HTR-8/SVneo (cell line): ENCODE data around the gene SLC22A12.

Source experiments
- DNase-seq: peaks from one replicate; pipeline ENCODE4 v3.0.0; 2011; ENCODE audit warnings: low spot score, mixed read lengths; ENCODE audit not compliant: insufficient read length
- FAIRE-seq: peaks from 2 replicates; lab custom pipeline; 2011; peaks lifted over from hg19 to GRCh38; lab: Jason Lieb, UNC

The SLC22A12 gene

GRCh38 chr11:64601605-64602465 is 10.8 kb downstream of the SLC22A12 start:
- FAIRE-seq (no peak), DNase-seq (no peak)

GRCh38 chr11:64602466-64603070 is 11.5 kb downstream of the SLC22A12 start:
- DNase-seq (no peak), FAIRE-seq (no peak)

DNA sequence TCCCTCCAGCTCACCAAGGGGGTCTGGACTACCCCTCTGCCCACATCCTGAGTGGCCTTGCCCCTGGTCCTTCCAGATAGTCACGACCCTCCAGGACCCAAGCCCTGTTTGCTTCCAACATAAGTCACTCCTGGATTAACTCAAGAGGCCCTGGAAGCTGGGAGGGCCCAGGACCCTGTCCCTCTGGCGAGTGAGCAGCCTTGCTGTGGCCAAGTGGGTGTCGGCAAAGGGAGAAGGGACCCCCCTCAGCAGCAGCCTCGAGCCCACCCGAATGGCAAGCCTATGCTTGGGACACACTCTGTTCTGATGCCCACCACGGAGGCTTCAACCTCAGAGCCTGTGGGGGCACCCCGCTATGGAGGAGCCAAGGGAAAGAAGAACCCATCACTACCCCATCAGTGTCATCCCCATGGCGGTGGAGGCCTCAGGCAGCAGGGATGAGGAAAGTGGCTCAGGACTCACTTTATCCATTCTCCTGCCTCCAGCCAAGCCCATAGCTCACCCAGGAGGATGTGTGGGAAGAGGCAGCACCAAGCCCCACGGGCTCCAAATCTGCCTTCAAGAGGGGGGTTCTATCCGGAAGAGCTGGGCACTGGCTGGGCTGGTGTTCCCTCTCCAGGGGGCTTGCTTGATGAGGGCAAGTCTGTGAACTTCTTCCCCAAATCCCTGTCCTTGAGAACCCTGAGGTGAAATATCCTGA is 12.5 kb downstream of the SLC22A12 start:
- FAIRE-seq (no peak), DNase-seq (no peak)

DNA sequence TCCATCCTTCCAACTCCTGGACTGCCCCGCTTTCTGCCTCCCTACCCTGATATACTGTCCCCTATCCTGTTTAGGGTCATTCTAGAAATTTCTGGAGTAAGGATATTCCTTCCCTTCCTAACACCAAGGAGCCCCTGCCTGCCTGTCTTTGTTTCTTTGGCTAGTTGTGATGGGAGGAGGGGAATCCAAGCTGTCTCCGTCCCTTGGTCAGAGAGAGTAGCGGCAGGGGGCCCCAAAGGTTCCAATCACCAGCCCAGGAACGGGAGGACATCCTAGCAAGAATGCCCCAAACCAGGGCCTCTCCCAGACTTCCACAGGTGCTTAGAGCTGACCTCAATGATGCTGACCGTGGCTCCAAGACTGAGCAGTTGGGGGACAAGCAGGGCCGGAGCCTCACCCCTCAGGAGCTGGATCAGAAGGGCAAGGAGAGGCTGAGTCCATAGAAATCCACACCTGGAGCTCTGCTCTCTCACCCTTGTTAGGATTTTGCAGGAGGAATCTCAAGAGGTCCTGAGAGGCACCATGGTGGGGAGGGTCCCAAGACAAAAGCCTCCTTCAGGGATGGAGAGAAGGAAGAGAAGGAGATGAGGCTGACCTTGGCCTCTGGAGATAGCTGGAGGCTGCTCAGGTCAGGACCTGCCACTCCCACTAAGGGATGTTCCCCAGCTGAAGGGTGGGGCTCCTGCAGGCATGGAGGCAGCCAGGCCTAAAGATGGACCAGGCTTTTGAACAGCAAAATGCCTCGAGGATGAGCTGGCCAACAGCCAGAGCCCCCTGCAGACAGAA is 13.6 kb downstream of the SLC22A12 start:
- DNase-seq (no peak), FAIRE-seq (no peak)

DNA sequence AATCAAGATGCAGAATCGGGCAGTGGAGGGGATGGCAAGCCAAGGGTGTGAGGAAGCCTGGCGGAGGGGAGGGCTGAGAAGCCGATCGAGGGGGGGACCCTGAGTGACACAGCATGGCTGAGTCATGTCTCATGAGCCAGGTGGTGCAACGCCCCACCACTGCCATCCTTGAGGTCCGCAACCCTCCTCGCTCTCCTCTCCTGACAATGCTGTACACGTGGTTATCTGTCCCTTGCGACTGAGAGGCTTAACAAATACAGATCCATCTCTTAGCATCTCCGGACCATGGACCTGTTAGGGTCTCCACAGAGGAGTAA is 14.2 kb downstream of the SLC22A12 start:
- FAIRE-seq, result no peak
- DNase-seq, result no peak

- no peak for FAIRE-seq
Measured at GRCh38 chr11:64605656-64606585, 14.9 kb downstream of the SLC22A12 start.

DNA sequence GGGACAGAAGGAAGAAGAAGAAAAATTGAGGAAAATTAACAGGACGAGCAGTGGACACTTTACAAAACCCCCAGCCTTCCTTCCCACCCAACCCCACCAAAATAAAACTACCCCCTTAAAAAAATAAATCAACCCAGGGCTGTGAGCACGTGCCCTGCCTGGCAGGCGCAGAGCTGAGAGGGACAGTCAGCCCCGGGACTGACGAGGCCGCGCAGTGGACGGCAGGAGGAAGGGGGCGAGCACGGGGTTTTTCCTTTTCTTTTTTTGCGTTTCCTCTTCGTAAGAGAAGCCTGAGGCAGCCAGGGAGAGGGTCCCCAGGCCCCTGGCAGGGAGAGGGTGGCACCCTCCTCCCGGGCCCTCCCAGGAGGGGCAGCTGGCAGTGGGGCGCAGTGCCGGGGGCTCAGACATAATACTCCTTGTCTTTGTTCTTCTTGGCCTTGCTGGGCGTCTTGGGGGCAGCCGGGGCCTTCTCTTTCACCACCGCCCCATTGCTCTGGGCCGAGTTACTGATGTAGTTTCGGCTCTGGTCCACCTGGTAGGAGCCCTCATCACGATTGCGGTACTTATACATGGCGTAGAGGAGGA is 15.9 kb downstream of the SLC22A12 start:
- no peak for DNase-seq
- no peak for FAIRE-seq

More at GRCh38 chr11:64605656-64606585, 14.9 kb downstream of the SLC22A12 start:
- no peak for DNase-seq

DNA sequence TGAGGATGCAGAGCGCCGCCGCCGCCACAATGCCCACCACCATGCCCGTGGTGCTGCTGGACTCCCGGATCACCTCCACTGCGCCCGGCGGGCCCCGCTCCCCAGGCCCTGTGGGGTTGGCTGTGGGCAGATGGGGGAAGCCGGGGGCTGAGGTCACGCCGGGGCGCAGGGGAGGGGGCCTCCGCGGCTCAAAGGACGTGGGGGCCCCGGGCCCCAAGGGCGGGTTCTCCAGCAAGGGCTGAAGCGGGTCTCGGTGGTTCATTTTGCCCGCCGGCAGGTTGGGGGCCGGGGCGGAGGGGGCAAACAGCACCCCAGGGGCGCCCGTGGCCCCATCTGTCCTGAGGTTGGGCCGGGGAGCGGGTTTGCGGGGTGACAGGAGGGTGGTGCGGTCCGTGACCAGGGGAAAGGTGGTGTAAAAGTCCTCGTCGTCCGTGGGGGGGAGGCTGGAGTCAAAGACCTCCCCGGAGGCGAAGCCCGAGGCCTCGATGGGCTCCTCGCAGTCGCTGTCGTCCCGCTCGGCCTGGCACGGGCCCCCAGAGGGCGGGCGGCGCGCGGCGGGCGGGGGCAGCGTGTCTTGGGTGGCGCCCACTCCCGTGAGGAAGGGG is 16.5 kb downstream of the SLC22A12 start:
- no peak for DNase-seq
- no peak for FAIRE-seq

DNA sequence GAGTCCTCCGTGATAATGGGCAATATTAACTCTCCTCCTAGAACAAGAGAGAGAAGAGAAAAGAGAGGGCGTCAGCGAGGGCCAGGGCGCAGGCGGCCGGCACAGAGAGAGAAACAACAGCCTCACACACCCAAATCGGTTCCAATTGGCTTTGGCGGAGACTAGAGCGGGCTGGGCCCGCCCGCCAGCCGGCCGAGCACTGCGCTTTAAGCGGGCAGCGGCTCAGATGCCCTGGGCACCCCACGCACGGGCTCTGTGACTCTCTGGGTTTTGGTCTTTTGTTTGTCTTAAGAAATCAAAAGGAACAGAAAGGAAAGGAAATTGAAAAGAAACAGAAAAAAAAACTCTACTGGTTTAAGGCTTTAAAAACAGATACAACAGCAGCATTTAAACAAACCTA is 17.0 kb downstream of the SLC22A12 start:
- DNase-seq, result no peak
- FAIRE-seq, result no peak

GRCh38 chr11:64608636-64609035 is 17.6 kb downstream of the SLC22A12 start:
- DNase-seq, result no peak
- FAIRE-seq, result no peak

DNA sequence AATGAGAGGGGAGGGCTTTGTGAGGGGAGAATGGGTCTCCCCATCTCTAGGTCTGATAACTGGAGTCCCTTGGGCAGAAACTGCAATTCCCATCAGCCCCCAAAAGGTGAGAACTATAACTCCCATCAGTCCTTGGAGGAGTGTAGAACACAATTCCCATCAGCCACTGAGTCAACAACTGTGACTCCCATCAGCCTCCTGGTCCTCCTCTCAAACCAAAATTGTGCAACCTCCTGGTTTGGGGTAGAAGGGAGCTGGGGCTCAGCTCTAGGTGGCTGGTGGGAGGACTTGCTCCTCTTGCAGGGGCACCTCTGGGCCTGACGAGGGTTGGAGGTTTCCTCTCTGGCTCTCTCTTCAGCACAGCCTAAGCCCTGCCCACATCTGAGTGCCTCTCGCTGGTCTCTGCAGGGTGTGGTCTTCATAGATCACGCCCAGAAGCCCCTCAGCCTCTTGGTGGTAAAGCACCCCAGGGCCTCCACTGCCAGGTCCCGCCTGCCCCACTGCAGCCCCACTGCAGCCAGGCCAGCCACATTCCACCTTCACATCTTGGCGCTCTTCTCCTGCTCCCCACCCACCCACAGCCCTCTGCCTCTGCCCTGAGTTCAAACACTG is 18.5 kb downstream of the SLC22A12 start:
- FAIRE-seq (no peak), DNase-seq (peak; percentile 13)

- DNase-seq (no peak), FAIRE-seq (no peak)
Measured at GRCh38 chr11:64610596-64610995, 19.6 kb downstream of the SLC22A12 start.

DNA sequence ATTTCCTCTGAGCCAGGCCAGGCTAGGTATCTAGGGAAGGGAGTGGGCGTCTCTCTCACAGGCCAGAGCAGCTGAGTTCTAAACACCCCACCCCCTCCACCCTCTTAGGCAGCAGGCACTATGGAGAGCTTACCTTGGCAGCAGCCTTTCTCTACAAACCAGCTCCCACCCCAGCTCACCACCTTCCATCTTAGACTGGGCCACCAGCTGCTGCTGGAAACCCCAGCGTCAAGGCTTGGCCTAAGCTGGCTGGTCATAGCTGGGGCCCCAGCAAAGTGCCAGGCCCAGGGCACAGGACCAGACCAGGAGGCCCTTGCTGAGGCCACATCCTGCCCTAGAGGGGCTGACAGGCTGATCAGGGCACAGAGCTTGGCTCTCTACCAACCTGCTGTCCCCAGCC is 20.2 kb downstream of the SLC22A12 start:
- FAIRE-seq, result no peak
- no peak for DNase-seq

GRCh38 chr11:64611869-64612646 is 21.0 kb downstream of the SLC22A12 start:
- DNase-seq (no peak), FAIRE-seq (no peak)

GRCh38 chr11:64613648-64614047 is 22.6 kb downstream of the SLC22A12 start:
- no peak for DNase-seq
- FAIRE-seq, result no peak

DNA sequence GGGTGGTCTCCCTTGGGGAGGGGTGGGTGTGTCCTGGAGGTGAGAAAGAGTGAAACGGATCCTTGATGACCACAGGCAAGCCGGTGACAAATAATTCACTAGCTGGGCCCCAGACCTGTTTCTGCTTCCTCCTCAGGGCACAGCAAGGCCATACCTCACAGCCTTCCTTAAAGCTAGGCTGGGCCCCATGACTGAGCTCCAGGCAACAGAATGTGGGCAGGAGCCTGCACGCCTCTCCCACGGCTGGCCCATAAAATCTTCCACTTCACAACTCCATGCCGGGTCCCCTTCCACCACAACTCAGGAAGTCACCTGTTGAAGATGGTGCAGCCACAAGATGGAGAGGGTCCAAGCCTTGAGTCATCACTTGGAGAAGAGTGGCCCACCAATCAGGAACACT is 23.9 kb downstream of the SLC22A12 start:
- DNase-seq, result no peak
- no peak for FAIRE-seq

DNA sequence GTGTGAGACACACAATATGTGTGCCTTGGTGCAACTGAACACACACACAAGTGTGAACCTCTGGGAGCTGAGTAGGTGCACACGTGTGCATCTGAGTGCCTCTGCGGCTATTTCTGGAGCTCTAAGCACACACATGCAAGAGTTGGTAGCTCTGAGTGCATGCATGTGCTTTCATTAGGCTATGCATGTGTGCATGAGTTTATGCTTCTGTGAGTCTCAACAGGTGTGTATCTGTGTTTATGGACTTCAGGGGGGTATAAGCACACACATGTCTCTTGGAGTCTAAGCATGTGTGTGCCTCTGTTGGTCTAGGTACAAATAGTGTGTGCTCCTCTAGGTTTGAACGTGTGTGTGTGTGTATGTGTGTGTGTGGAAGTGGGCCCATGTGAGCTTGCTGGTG is 25.8 kb downstream of the SLC22A12 start:
- DNase-seq (no peak), FAIRE-seq (no peak)

DNA sequence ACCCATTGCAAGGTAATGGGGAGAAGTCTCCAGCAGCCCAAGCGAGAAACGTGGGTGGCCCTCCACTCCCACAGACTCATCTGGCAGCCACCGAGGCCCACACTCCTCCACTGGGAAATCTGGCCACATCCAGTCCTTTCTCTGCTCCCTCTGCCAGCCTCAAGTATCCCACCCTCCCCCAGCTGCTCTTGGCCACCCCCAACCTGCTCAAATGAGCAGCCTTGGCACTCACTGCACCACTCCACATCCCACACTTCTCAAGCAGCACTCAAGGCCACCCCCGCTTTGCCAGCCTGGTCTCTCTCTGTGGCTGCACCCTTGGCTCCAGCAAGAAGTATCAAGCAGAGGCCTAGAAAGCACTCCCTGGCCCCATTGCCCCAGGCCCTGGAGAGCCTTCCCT is 28.2 kb downstream of the SLC22A12 start:
- no peak for DNase-seq
- FAIRE-seq, result no peak
